GM18505 (cell line): ENCODE measurements around the gene WDPCP.
"Not testable (repeated sequence)": the region's sequence is repeated elsewhere in the genome, so short reads cannot be mapped to it uniquely, and the experiment has no call there.

Experiments used
- ATAC-seq: cut with Tn5 transposase; IDR thresholded peaks from one replicate; pipeline ENCODE4 v1.9.1; 2021; ENCODE audit not compliant: unreplicated experiment
- POLR2A ChIP-seq: IDR thresholded peaks from 4 replicates; pipeline ENCODE4 v1.6.1; 2011; ENCODE audit warnings: borderline replicate concordance; ENCODE audit not compliant: insufficient read depth, insufficient read length; ENCODE audit errors: extremely low read depth

Gene WDPCP

DNA sequence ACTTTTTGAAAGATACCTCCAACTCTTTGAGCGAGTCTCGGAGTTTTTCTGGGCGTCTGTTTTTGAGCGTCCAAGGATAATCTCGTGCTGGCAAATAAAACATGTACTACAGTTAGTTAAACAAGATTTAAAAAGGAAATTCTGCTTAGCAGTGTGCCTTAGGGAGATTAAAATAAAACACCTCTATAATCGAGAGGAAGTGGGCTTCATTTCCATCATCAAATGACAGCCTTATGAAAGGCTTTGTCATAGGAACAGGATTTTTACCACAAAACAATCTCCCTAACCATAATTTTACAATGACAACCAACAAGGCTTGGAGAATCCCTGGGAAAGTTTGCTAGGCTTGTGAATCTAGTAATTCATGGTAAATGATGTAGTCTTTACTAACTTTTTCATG is 103.4 kb downstream of the WDPCP start:
- ATAC-seq: no peak
- TF ChIP-seq POLR2A: no peak

- ATAC-seq: no peak
- TF ChIP-seq POLR2A: no peak
Observed at GRCh38 chr2:63484481-63484880, 103.8 kb downstream of the WDPCP start.

GRCh38 chr2:63477686-63478085 is 110.6 kb downstream of the WDPCP start:
- no peak for TF ChIP-seq POLR2A
- no peak for ATAC-seq

- ATAC-seq: not testable (repeated sequence)
Observed at GRCh38 chr2:63469313-63469712, 119.0 kb downstream of the WDPCP start.

GRCh38 chr2:63465633-63466032 is 122.6 kb downstream of the WDPCP start:
- no peak for TF ChIP-seq POLR2A
- ATAC-seq: no peak

DNA sequence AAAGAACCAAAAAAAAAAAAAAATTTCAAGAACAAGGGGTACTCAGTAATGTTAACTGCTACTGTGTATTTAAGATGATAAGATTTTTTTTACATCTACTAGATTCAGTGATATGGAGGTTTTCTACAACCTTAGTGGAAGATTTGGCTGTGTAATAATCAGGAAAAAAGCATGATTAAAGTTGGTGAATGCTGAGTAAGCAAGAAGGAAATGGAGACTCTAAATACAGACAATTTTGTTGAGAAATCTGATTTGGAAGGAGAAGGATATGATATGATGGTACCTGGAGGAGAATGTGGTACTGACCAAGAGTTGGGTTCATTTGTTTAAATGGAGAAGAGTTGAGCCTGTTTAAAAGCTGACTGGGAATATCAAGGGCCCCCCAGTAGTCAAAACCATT is 125.1 kb downstream of the WDPCP start:
- TF ChIP-seq POLR2A: no peak
- ATAC-seq: no peak

- no peak for ATAC-seq
- no peak for TF ChIP-seq POLR2A
Observed at GRCh38 chr2:63446658-63447057, 141.6 kb downstream of the WDPCP start.

DNA sequence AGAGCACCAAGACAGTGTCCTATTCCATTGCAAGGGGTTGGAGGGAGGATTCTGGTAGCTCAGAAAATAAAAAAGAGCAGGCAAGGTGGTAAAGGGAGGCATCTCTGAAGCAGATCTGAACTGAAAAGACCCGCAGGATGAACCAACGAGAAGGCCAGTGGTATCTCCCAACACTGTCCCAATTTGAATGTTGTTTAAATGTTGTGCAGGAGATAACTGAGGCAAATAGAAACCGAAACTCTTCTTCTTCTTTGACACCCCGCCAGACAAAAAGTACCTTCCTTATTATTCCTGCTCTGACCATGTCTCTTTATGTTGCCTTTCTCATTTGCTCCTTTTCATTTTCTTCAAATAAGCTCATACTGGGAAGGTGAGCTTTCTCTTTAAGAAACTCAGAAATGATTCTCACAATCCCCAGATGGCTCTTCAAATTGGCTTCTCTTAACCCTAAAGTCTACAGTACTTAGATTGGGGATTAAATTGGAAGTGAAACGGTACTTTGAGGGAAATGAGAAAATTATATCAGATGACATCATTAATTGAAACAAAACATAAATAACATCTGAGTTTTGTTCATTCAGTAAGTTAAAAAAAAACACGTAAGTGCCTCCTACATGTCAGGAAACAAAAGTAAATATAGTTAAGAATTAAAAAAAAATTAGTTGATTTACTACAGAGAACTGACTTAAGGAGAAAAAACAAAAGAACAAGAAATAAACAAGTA is 143.6 kb downstream of the WDPCP start:
- ATAC-seq: no peak
- TF ChIP-seq POLR2A: no peak

GRCh38 chr2:63440612-63441011 is 147.7 kb downstream of the WDPCP start:
- TF ChIP-seq POLR2A: no peak
- no peak for ATAC-seq

- ATAC-seq: no peak
- TF ChIP-seq POLR2A: no peak
Observed at GRCh38 chr2:63438181-63438580, 150.1 kb downstream of the WDPCP start.

GRCh38 chr2:63436488-63436887 is 151.8 kb downstream of the WDPCP start:
- no peak for ATAC-seq
- no peak for TF ChIP-seq POLR2A

- ATAC-seq: no peak
- no peak for TF ChIP-seq POLR2A
Observed at GRCh38 chr2:63435070-63435469, 153.2 kb downstream of the WDPCP start.

DNA sequence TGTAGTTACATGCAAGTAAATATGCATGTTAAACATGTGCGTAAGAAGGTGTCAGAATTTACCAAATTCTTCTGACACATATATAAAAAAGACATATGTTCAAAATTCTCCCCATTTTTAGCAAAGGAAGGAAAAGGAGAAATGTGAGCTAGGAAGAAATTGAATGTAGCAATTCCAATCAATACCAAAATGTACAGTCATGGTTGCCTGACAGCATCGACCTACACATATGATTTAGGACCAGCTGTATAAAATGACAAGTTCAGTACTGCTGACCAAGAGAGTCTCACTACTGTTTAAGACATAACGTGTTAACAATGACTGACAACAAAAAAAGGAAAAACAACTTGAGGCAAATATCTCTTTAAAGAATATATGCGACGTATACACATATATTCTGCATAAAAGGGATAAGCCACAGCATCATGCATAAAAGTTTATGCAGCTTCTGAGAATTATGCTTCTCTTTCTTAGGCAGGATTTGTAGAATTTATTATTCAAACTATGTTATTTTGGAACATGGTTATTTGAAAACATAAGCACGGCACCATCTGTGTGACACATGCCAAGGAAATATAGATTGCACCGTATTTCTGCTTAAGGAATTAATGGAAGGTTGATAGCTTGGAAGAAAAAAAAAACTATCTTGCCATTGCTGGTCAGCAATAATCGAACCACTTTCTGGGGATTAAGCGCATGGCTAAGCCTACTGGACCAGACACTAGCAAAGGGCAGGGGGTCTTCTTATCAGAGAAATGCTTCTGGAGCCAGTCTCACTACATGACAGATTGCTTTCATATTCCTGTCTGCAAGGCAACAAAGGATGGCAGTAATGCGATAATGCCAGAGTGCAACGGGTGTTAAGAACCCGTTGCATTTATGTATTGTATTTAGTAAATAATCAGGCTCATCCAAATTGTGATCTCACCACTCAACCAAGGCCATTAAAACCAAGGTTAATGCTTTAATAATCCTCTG is 154.0 kb downstream of the WDPCP start:
- ATAC-seq: no peak
- TF ChIP-seq POLR2A: no peak

DNA sequence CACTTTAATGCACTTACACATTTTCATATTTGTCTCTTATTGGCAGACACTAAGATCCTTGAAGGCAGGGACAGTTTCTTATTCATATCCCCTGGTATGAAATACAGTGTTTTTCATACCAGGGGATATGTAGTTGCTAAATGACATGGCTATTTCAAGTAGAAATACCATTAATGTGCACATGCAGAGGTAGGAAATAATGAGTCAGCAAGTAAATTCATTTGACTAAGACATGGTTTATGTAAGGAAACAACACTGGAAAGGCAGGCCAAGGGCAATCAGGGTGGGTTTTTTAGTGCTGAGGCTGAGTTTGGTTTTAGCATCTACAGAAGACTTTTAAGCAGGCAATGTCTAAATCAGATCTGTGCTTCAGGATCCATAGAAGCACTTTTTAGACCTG is 155.9 kb downstream of the WDPCP start:
- ATAC-seq: no peak
- TF ChIP-seq POLR2A: no peak
